Activated CD8-positive, alpha-beta memory T cell treated with anti-CD3 and anti-CD28 coated beads for 4 hours (primary cell): ENCODE results near the gene REC8.
"Not testable (repeated sequence)": the region's sequence is repeated elsewhere in the genome, so short reads cannot be mapped to it uniquely, and the experiment has no call there.

ENCODE experiments used
- DNase-seq, 2 donors: peaks; one replicate each; pipeline ENCODE4 v3.0.0-alpha.2; 2020; ENCODE audit warnings: low read depth in 2 of 2

REC8 gene

DNA sequence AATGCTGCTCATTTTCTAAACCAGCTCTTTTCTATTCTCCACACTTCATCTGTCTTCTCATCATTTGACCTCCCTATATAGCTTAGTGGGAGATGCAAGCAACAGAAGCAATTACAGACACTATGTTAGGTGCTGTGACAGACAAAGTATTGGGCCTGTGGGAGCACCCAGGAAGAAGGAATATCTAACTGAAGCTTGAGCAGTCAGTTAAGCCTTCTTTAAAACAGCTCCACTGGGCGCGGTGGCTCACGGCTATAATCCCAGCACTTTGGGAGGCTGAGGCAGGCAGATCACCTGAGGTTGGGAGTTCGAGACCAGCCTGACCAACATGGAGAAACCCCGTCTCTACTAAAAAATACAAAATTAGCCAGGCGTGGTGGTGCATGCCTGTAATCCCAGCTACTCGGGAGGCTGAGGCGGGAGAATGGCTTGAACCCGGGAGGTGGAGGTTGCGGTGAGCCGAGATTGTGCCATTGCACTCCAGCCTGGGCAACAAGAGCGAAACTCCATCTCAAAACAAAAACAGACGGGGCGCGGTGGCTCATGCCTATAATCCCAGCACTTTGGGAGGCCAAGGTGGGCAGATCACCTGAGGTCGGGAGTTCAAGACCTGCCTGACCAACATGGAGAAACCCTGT lies 31.5 kb downstream of the REC8 start:
- not testable (repeated sequence) for DNase-seq

DNA sequence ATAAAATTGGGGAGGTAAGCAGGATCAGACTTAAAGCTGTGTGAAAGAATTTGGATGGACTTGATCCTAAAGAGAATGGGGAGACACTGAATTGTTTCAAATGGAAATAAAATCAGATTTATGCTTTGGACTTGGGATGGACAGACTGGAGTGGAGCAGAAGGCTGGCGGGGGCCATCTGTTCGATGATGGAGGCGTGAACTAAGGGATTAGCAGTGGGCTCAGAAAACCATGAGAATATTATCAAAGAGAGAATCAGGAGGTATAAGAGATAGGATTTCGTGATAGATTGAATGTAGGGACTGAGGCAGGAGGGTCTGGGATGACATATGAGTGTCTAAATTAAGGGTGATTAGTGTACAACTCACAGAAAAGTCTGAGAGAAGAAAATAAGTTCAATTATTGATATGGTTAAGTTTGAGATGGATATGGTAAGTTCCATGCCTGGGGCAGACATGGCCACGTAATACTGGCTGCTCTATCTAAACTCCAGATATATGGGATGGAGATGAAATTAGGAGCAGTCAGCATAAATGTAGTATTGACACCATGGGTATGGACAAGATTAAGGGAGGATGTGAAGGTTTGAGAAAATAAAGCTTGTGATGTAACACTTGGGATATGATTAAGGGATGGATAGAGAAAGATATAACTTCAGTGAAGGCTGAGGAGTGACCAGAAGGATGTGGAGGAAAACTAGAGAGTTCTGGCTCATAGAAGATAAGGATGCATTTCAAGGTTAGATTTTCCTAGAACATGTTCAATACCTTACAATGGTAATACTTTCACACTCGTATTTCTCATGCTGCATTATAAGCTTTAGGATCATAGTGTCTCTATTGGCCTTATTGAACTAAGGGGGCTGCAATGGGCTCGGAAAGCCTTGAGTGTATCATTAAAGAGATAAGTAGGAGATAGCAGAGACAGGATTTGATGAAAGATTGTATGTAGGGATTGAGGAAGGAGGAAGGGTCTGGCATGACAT lies 32.6 kb downstream of the REC8 start:
- DNase-seq: no peak

DNA sequence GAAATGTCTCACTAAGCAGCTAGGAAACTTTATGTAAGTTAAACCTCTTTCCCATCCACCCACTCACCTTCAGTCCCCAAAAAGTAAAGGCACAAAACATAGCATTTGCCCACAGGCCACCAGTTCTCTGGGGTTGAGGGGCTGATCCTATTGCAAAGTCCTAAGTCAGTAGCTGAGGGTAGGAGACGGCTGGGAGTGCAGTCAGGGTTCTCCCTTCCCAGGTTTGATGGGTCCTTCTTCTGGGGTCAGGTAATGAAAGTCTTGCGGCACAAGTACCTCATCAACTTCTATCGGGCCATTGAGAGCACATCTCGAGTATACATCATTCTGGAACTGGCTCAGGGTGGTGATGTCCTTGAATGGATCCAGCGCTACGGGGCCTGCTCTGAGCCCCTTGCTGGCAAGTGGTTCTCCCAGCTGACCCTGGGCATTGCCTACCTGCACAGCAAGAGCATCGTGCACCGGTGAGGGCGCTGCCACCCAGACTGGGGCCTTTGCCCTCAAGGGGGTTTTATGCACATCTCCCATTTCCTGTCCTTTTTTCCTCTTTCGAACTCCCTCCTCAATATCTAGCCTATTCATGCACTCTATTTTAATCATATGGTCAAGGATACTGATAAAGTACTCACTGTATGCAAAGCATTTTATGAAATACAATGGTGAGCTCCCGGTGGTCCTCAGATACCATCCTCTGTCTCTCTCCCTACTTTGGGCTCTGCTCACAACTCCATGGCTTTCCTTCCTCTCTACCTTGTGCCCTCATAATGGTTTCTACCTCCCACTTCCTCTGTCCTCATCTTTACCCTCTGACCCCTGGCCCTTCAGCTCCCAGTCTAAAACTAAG lies 34.6 kb downstream of the REC8 start:
- no peak for DNase-seq

DNA sequence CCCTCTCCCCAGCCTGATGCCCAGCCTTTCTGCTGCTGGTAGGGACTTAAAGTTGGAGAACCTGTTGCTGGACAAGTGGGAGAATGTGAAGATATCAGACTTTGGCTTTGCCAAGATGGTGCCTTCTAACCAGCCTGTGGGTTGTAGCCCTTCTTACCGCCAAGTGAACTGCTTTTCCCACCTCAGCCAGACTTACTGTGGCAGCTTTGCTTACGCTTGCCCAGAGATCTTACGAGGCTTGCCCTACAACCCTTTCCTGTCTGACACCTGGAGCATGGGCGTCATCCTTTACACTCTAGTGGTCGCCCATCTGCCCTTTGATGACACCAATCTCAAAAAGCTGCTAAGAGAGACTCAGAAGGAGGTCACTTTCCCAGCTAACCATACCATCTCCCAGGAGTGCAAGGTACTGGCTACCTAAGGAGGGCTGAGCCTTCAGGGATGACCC lies 35.2 kb downstream of the REC8 start:
- no peak for DNase-seq

DNA sequence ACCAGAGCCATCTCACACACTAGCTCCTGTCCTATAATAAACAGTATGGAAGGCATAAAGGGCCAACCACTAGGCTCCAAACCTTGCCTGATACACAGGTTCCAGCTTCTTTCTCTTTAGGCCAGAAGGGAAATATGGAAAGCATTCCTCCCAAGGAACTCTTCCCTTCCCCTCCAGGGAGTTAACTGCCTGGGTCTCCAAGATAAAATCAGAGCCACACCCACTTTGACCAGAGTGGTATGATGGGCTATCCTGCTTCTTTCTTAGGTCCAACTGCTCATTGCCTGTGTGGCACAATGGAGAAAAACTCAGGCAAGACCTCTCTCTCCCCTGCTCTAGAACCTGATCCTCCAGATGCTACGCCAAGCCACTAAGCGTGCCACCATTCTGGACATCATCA lies 35.7 kb downstream of the REC8 start:
- no peak for DNase-seq

DNA sequence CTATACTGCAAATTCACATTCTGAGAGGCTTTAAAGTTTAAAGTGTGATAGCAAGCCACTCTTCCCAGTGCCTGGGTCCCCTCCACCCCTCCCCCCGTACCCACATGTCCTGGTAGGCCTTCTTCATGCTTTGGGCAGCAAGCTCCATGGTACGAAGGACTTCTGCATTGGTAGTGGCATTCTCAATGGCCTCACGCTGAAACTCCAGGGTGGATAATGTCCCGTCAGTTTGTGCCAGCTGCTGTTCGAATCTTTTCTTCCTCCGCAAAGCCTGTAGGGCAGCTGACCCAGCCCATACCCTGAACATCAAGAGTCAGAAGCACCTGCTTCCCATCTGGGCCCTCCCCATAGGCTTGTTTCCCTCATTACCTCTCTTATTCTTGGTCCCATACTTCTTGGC lies 39.4 kb downstream of the REC8 start:
- DNase-seq: no peak

DNA sequence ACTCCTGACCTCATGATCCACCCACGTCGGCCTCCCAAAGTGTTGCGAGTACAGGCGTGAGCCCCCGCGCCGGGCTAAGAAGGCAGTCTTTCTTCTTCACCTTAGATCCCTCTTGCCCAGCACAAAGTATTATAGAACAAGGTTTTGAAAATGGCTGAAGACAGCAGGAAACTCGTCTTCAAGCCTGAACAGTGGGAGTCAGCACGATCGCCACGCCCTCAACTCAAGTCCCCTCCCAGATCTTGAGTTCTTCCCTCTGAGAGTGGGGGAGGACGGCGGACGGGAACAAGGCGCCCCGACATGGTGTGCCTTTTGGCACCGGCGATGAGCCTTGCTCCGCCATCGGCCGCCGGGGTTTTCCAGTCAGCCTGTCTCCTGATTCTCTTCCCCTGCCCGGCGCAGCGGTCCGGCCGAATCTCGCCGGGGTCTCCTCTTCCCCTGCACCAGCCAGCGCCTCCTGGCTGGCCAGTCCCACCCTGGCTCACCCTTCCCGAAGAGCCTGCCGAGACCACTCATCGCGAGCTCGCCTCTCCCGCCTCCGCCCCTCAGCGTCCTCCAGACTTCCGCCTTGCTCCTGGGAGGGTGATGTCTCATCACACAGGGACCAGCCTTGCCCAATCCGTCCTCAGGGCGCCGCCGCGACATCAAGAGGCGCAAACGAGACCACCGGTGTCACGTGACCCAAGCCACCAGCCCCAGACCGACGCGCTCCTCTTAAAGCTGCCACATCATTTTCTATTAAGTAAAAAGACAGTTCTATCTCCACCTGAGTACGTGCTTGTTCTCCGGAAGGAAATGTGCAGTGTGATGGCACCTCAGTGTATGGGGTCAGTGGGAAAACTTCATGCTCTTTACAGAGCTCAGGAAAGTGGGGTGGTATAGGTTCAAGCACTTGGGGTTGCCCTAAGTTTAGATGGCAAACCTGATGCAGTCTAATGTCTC lies 41.3 kb downstream of the REC8 start, which contains the start of gene CHMP4A:
Gene CHMP4A, minus strand, starts transcription at position 565 of the 942 bp plus-strand sequence. Its CDS starts 49 bp downstream, at position 516.
- peak; percentile 93 to 95 for DNase-seq

DNA sequence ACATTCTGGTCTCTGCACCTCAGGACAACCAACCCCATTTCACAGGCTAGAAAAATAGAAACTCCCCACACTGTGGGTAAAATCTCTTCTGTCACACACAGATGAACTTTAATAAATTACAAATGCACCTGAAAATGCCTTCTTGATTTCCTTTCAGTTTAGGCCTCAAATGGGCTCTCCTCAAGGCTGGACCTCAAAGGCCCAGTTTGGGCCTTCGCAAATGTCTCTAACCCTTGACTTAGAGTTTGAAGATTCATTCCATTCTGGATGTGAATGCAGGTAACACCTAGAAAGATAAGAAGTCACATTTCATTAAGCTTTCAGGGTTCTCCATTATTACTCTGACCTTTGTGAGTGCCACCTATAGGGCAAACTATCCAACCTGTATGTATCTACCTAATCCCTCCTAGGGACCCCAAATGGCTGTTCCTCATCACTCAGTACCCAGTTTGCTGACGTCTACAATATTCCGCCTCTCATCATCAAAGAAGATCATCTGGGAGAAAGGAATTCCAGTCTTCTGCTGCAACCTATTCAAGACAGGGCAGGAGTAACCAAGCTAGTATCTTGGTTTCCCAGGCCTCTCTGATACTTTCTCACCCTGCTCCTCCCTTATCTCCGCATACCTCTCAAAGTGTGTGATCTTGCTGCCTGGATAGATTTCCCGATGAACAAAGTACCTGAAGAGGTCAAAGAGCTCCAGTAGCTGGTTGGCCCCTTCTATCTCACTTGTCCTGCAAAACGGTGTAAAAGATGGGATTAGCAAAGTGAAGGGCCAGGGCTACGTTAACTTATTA lies 42.2 kb downstream of the REC8 start:
- DNase-seq: no peak

DNA sequence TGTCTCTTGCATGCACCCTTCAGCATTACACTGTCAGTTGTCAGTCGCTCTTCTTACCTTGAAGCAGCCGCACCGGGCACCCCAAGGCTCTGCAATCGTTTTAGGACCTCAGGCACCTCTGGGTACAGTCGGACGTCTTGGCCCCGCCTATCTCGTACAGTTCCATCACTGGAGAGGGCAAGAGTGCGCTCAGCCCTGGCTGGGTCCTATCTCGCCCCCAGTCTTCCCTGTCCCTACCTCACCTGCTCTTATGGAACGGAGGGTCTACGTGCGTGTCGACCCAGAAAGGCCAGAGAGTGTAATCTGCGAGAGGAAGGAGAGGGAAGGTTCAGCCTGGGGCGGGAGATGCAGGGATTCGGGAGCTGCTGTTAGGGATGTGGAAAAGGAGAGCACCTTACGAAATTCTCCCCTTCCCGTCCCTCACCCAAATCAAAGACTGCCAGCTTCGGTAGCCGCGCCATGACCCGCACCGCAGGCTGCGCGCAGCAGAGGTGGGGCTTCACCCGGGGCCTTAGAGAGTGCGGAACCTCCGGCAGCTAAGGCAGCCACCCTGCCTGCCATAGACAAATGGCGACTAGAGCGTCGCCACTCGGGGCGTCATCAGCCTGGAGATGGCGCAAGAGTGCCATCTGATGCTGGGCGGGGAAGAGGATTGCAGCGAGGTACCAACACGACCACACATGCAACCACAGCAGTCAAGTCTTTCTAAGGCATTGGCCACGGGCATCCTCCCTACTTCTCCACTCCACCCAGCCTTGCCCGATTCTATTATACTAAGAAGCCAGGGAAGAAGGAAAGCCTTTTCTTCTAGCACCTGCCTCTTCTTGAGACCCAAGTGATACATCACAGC lies 43.8 kb downstream of the REC8 start, which contains the start of gene MDP1:
Gene MDP1, minus strand, starts transcription at position 572 of the 850 bp plus-strand sequence. Its CDS starts 111 bp downstream, at position 461.
- DNase-seq: peak; percentile 68 to 72

DNA sequence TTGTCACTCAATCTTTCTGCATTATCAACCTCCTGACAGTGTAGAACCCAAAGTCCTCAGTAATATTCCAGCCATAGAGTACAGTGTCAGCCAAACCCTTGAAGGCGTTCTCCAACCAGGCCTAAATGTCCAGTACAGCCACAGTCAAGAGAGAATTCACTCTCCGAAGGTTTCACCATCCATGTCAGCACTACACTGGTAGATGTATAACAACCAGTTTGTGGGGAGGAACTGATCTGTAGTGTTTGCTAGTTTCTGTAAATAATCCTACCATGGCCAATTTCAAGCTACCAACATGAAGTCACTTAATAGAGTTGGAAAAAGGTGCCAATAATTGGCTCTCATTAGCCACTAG lies 44.4 kb downstream of the REC8 start:
- DNase-seq: no peak

DNA sequence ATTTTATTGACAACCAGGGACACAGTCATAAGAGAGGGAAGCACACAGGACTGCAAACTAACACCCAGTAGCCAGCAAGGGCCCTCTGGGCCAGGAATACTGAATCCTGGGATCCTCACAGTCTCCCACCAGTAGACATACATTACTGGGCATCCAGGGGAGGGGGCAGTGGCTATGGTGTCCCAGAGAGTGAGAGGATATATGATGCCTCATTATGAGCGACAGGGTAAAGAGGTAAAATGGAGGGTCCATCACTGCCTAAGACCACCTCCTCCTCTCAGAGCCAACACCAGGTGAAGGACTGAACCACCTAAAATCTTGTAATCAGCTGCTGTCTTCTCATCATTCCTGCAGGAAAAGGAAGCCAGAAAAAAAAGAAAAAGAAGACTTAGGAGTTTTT lies 45.0 kb downstream of the REC8 start:
- not testable (repeated sequence) for DNase-seq

DNA sequence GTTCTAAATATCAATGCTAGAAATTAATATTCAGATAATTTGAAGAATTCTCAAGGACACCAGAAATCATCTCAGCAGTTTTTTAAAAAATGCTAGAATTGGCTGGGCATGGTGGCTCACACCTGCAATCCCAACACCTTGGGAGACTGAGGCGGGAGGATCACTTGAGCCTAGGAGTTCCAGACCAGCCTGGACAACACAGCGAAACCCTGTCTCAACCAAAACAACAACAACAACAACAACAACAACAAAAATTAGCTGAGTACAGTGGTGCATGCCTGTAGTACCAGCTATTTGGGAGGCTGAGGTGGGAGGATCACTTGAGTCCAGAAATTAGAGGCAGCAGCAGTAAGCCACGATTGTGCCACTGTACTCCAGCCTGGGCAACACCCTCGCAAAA lies 47.2 kb downstream of the REC8 start:
- no peak for DNase-seq

DNA sequence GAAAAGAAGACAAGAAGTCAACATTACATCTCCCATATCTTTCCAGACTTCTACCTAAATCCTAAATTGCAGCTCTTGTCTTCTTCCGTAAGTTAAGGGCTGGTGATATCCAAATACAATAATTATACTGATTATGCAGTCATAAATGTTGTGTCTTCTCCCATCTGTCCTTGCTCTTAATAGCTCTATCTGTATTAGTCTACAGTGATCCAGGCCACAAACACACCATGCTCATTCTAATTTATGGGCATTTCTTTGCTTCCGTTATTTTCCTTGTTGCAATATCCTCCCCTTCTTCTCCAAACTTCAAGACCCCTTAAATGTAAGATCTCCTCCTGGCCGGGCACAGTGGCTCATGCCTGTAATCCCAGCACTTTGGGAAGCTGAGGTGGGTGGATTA lies 47.6 kb downstream of the REC8 start:
- no peak for DNase-seq

DNA sequence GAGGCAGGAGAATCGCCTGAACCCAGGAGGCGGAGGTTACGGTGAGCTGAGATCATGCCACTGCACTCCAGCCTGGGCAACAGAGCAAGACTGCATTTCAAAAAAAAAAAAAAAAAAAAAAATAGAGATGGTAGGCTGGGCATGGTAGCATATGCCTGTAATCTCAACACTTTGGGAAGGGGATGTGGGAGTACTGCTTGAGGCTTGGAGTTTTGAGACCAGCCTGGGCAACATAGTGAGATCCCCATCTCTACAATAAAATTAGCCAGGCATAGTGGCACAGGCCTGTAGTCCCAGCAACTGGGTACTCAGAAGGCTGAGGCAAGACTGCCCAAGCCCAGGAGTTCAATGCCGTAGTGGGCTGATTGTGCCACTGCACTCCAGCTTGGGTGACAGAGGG lies 51.1 kb downstream of the REC8 start:
- not testable (repeated sequence) for DNase-seq

DNA sequence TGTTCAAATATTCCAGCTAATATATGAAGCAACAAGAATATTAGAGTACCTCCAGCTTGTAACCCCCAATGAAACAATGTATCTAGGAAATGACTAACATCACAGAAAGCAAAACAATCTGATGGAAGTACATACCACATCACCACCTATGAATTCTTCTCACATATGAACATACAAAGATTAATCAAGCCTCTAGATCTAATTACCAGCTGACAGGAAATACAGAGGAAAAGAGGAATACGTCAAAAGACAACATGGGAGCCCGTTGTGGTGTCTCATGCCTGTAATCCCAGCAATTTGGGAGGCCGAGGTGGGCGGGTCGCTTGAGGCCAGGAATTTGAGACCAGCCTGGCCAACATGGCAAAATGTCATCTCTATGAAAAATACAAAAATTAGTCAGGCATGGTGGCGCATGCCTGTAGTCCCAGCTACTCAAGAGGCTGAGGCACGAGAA lies 52.8 kb downstream of the REC8 start:
- no peak for DNase-seq

DNA sequence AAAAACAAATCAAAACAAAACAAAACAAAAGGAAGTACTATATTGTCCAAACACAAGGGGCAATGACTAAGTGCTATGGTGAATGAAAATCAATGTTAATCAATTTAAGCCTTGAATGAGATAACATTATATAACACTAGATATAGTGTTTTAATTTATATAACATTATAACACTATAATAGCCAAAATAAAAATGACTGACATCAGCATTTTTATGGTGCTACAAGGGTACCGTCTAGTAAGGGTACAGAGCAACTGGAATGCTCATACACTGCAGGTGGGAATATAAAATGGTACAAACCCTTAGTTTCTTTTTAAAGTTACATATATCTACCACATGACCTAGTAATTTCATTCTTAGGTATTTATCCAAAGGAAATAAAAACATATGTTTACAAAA lies 54.6 kb downstream of the REC8 start:
- DNase-seq: no peak

DNA sequence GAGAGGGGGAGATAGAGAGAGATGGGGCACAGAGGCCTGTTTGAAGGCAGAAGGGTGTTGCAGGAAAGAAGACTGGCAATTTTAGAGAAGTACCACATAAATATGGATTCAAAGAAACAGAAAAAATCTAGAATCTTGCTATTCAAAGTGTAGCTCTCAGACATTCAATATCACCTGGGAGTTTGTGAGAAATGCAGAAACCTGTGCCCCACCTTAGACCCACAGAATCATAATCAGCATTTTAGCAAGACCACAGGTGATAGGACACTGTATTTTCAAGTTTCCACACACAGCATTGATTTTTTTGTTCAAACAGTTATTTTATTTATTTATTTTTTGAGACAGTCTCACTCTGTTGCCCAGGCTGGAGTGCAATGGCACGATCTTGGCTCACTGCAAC lies 57.0 kb downstream of the REC8 start:
- no peak for DNase-seq
